ENCODE data around the gene IDUA.
"Not testable (repeated sequence)": the region's sequence is repeated elsewhere in the genome, so short reads cannot be mapped to it uniquely, and the experiment has no call there.

IDUA gene

GRCh38 chr4:986879-987623 lies at the start of gene IDUA:
Gene IDUA (plus strand): TSS chr4:987044. CDS start chr4:987085, 41 bp downstream.
- peak; percentile 33 to 87 for DNase-seq

- not testable (repeated sequence) for DNase-seq
These were observed 47.3 kb upstream of the IDUA start for GRCh38 chr4:939508-939907.

- DNase-seq, result no peak
These were observed 41.4 kb upstream of the IDUA start for GRCh38 chr4:945274-946102.

GRCh38 chr4:946103-946450 lies 40.8 kb upstream of the IDUA start:
- DNase-seq, result no peak

GRCh38 chr4:946517-947471 lies 40.0 kb upstream of the IDUA start:
- no peak for DNase-seq

- DNase-seq, result no peak
These were observed 39.3 kb upstream of the IDUA start for GRCh38 chr4:947491-947971.

GRCh38 chr4:948101-948935 lies 38.5 kb upstream of the IDUA start:
- no peak for DNase-seq

GRCh38 chr4:948936-949300 lies 37.9 kb upstream of the IDUA start:
- DNase-seq, result no peak

- DNase-seq, result no peak
These were observed 37.2 kb upstream of the IDUA start for GRCh38 chr4:949656-950055.

GRCh38 chr4:950136-951020 lies 36.5 kb upstream of the IDUA start:
- no peak for DNase-seq

- DNase-seq, result no peak
These were observed 35.7 kb upstream of the IDUA start for GRCh38 chr4:951186-951585.

- no peak for DNase-seq
These were observed 35.0 kb upstream of the IDUA start for GRCh38 chr4:951594-952468.

GRCh38 chr4:952881-953573 lies 33.8 kb upstream of the IDUA start:
- DNase-seq, result no peak

- no peak for DNase-seq
These were observed 33.3 kb upstream of the IDUA start for GRCh38 chr4:953574-953915.

GRCh38 chr4:954211-955020 lies 32.4 kb upstream of the IDUA start:
- no peak for DNase-seq

GRCh38 chr4:955161-955921 lies 31.5 kb upstream of the IDUA start:
- DNase-seq, result no peak

GRCh38 chr4:955931-956381 lies 30.9 kb upstream of the IDUA start:
- no peak for DNase-seq

Measured in NCI-H526 (cell line).